ENCODE measurements around the gene OR10A3. TPM values are rescaled to one million over a fixed set of nuclear protein-coding genes. Genes with fewer than 3 reads are reported as not detected.

Gene OR10A3
- total RNA-seq, 1 experiment from 2014 or later = not detected

GRCh38 chr11:7906481-7906880 is 35.0 kb downstream of the OR10A3 start:
- TF ChIP-seq SOX15 (CRISPR knock-in tag; IDR thresholded peaks at IDR 0.05) (no peak), ZNF423 (CRISPR knock-in tag; IDR thresholded peaks at IDR 0.05) (no peak), ZNF671 (CRISPR knock-in tag; IDR thresholded peaks at IDR 0.05) (no peak), IRF2 (CRISPR knock-in tag; IDR thresholded peaks at IDR 0.05; ENCODE audit: borderline replicate concordance, low read depth) (no peak), ZNF416 (CRISPR knock-in tag; IDR thresholded peaks at IDR 0.05) (no peak), CTCF (IDR thresholded peaks at IDR 0.05) (no peak), MLX (CRISPR knock-in tag; IDR thresholded peaks at IDR 0.05) (no peak), ZNF219 (CRISPR knock-in tag; IDR thresholded peaks at IDR 0.05; ENCODE audit: borderline replicate concordance) (no peak), CBFB (CRISPR knock-in tag; IDR thresholded peaks at IDR 0.05; ENCODE audit: low read depth) (no peak), SP1 (CRISPR knock-in tag; conservative IDR thresholded peaks at IDR 0.05) (no peak), ZNF281 (CRISPR knock-in tag; IDR thresholded peaks at IDR 0.05) (no peak), NFATC4 (CRISPR knock-in tag; IDR thresholded peaks at IDR 0.05) (no peak), ARID4B (CRISPR knock-in tag; IDR thresholded peaks at IDR 0.05; ENCODE audit: borderline replicate concordance) (no peak), NR2C2 (CRISPR knock-in tag; IDR thresholded peaks at IDR 0.05) (no peak), GABPB1 (CRISPR knock-in tag; IDR thresholded peaks at IDR 0.05) (no peak), ZNF317 (CRISPR knock-in tag; IDR thresholded peaks at IDR 0.05; ENCODE audit: borderline replicate concordance, low read depth) (no peak)
- TF ChIP-seq, protein P1, sequence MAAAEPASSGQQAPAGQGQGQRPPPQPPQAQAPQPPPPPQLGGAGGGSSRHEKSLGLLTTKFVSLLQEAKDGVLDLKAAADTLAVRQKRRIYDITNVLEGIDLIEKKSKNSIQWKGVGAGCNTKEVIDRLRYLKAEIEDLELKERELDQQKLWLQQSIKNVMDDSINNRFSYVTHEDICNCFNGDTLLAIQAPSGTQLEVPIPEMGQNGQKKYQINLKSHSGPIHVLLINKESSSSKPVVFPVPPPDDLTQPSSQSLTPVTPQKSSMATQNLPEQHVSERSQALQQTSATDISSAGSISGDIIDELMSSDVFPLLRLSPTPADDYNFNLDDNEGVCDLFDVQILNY (CRISPR knock-in tag; IDR thresholded peaks at IDR 0.05) = no peak
- TF ChIP-seq, protein P2, sequence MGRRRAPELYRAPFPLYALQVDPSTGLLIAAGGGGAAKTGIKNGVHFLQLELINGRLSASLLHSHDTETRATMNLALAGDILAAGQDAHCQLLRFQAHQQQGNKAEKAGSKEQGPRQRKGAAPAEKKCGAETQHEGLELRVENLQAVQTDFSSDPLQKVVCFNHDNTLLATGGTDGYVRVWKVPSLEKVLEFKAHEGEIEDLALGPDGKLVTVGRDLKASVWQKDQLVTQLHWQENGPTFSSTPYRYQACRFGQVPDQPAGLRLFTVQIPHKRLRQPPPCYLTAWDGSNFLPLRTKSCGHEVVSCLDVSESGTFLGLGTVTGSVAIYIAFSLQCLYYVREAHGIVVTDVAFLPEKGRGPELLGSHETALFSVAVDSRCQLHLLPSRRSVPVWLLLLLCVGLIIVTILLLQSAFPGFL (CRISPR knock-in tag; IDR thresholded peaks at IDR 0.05; ENCODE audit: borderline replicate concordance) = no peak
- TF ChIP-seq, protein P3, sequence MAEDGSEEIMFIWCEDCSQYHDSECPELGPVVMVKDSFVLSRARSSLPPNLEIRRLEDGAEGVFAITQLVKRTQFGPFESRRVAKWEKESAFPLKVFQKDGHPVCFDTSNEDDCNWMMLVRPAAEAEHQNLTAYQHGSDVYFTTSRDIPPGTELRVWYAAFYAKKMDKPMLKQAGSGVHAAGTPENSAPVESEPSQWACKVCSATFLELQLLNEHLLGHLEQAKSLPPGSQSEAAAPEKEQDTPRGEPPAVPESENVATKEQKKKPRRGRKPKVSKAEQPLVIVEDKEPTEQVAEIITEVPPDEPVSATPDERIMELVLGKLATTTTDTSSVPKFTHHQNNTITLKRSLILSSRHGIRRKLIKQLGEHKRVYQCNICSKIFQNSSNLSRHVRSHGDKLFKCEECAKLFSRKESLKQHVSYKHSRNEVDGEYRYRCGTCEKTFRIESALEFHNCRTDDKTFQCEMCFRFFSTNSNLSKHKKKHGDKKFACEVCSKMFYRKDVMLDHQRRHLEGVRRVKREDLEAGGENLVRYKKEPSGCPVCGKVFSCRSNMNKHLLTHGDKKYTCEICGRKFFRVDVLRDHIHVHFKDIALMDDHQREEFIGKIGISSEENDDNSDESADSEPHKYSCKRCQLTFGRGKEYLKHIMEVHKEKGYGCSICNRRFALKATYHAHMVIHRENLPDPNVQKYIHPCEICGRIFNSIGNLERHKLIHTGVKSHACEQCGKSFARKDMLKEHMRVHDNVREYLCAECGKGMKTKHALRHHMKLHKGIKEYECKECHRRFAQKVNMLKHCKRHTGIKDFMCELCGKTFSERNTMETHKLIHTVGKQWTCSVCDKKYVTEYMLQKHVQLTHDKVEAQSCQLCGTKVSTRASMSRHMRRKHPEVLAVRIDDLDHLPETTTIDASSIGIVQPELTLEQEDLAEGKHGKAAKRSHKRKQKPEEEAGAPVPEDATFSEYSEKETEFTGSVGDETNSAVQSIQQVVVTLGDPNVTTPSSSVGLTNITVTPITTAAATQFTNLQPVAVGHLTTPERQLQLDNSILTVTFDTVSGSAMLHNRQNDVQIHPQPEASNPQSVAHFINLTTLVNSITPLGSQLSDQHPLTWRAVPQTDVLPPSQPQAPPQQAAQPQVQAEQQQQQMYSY (CRISPR knock-in tag; IDR thresholded peaks at IDR 0.05) = no peak
- TF ChIP-seq, protein P4, sequence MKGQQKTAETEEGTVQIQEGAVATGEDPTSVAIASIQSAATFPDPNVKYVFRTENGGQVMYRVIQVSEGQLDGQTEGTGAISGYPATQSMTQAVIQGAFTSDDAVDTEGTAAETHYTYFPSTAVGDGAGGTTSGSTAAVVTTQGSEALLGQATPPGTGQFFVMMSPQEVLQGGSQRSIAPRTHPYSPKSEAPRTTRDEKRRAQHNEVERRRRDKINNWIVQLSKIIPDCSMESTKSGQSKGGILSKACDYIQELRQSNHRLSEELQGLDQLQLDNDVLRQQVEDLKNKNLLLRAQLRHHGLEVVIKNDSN (CRISPR knock-in tag; IDR thresholded peaks at IDR 0.05) = no peak
- peak; percentile 14; the same call in 1 of the 2 replicates for ATAC-seq
- H3K36me3 Mint-ChIP-seq = no peaks in the 10 kb centered on the region
- H3K27me3 Mint-ChIP-seq (ENCODE audit: low read depth) = no peaks in the 10 kb centered on the region
- CTCF ChIA-PET = interaction anchor here (0.8 to 6.2 kb wide), 8 partner anchors 14 to 193 kb away, joined by 3 to 138 read pairs (median 9); partner anchors contain the start of gene EIF3F
- no peak overlapping the region; the same call in 1 of the 2 replicates for H3K4me3 Mint-ChIP-seq
- no peaks in the 10 kb centered on the region for H3K9me3 Mint-ChIP-seq
- POLR2A ChIA-PET = interaction anchor here (0.6 to 2.8 kb wide), 3 partner anchors 64 to 80 kb away, joined by 3 to 22 read pairs (median 6); partner anchors contain the start of gene EIF3F
- H3K27ac Mint-ChIP-seq = peak overlapping the region; percentile 83
- no peak for DNase-seq (ENCODE audit: low spot score)
- peaks cover 81% of the 10 kb centered on the region for H3K4me1 Mint-ChIP-seq

Measured in WTC11 (cell line).